ENCODE results near the gene EXOC3.
"Not testable (repeated sequence)": the region's sequence is repeated elsewhere in the genome, so short reads cannot be mapped to it uniquely, and the experiment has no call there.

EXOC3 gene

DNA sequence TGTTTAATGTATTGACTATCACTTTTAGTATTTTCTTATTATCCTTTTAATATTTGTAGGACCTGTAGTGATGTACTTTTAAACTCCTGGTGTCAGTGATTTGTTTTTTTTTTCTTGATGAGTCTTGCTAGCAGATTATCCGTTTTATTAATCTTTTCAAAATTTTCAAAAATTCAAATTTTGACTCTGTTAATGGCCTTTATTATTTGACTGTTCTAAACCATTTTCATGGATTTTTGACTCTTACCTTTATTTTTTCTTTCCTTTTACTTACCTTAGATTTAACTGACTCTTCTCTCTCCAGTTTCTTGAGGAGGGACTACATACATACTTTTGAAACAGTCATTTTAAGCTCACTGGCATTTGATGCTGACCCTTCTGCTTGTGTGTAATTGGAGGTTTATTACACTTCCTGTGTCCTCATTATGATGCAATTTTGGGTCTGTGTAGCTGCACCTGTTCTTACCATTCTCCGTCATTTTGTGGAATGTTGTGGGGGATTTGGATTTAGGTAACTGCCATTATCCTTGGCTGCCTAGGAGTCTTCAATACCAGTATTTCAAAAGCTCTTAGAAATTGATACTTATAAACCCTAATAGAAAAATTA lies 32.0 kb upstream of the EXOC3 start:
- Histone ChIP-seq H3K4me1 (ENCODE audit: control insufficient read depth, insufficient read depth, low read length) (no peaks in the 10 kb centered on the region), H3K36me3 (ENCODE audit: control insufficient read depth, insufficient read depth, low read length, severe bottlenecking) (no peaks in the 10 kb centered on the region), H3K27me3 (replicated peaks; ENCODE audit: control insufficient read depth, insufficient read depth, low read length) (no peaks in the 10 kb centered on the region), H3K9ac (ENCODE audit: low read length) (no peak overlapping the region), H3K9me3 (ENCODE audit: control insufficient read depth, low read length) (no peaks in the 10 kb centered on the region), H3K4me3 (ENCODE audit: low read length) (no peak overlapping the region)
- no peak for DNase-seq (ENCODE audit: low read depth)

DNA sequence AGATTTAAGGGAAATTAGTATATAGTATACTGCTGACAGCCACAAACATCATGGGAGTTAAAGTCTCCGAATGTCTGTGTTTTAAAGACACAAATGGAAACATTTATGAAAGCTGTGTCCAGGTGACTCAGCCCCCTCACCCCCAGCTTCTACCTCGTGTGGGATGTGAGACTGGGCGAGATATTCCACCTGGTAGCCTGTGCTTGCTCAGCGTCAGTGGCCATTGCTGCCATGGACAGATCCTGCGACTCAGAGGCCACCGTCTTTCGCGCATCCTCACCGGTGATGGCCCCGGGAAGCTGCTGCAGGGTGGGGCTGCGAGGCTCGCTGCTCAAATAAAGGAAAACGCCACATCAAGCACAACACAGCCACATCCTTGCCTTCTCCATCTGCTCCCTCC lies 31.2 kb upstream of the EXOC3 start:
- no peaks in the 10 kb centered on the region for H3K9me3 ChIP-seq (ENCODE audit: control insufficient read depth, low read length)
- DNase-seq (ENCODE audit: low read depth): no peak

DNA sequence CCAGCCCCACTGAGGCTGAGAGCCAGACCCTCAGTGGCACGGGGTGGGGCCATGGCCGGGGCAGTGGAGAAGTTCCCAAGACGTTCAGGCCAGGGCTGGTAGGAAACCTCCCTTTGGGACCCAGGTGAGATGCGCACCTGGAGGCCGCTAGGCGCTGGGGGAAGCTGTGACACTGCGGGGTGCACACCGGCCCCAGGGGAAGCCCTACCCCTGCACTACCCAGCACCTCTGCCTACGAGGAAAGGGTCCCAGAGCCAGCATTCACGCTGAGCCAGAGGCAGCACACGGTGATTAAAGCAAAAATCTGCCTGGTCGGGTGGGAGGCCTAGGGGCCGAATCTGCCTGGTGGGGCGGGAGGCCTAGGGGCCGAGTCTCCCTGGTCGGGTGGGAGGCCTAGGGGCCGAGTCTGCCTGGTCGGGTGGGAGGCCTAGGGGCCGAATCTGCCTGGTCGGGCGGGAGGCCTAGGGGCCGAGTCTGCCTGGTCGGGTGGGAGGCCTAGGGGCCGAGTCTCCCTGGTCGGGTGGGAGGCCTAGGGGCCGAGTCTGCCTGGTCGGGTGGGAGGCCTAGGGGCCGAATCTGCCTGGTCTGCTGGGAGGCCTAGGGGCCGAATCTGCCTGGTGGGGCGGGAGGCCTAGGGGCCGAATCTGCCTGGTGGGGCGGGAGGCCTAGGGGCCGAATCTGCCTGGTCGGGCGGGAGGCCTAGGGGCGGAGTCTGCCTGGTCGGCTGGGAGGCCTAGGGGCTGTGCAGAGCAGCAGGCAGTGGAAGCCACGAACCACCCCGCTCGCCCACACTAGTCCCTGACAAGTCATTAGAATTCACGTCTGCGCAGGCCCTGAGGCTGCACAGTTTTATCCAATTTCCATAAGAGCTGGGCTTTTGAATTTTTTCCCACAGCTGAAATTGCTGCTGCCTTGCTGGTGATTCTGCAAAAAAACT lies 27.7 kb upstream of the EXOC3 start:
- not testable (repeated sequence) for H3K36me3 ChIP-seq (ENCODE audit: control insufficient read depth, insufficient read depth, low read length, severe bottlenecking); DNase-seq (ENCODE audit: low read depth); H3K4me1 ChIP-seq (ENCODE audit: control insufficient read depth, insufficient read depth, low read length); H3K4me3 ChIP-seq (ENCODE audit: low read length); H3K27me3 ChIP-seq (replicated peaks; ENCODE audit: control insufficient read depth, insufficient read depth, low read length); H3K9me3 ChIP-seq (ENCODE audit: control insufficient read depth, low read length)
- peak overlapping the region; percentile 69 for H3K9ac ChIP-seq (ENCODE audit: low read length)

More for the DNA sequence above, 31.2 kb upstream of the EXOC3 start:
- no peaks in the 10 kb centered on the region for H3K27me3 ChIP-seq (replicated peaks; ENCODE audit: control insufficient read depth, insufficient read depth, low read length)
- no peaks in the 10 kb centered on the region for H3K36me3 ChIP-seq (ENCODE audit: control insufficient read depth, insufficient read depth, low read length, severe bottlenecking)
- H3K4me3 ChIP-seq (ENCODE audit: low read length): no peak overlapping the region
- no peak overlapping the region for H3K9ac ChIP-seq (ENCODE audit: low read length)
- no peaks in the 10 kb centered on the region for H3K4me1 ChIP-seq (ENCODE audit: control insufficient read depth, insufficient read depth, low read length)

DNA sequence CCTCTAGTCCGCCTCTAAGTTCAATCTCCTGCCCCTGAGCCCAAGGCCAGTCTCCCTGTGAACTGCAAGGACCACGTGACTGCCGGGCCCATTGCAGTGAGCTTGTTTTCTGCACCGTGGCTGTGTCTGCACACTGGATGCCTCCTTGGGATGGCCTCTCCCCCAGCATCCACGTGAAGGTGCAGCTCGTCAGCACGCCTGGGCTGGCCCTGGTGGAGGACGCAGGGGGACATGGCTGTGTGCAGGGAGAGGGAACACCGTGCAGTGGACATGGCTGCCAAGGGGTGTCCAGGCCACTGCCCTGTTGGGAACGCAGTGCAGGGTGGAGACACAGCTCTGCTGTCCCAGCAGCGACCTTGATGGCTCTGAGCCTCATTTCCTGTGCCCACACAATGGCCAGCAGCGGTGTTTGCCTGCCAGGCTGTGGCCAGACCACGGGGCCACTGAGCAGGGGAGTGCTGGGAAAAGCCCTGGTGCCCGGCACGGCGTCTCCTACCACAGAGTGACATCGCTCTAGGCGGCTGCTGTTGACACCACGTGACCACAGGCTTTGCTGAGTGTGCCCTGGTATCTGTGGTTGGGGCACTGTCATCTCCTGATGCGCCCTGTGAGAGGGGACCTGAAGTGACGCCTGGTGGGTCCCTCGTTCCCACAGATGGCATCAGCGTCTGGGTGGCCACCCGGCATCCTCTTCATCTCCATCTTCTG lies 26.9 kb upstream of the EXOC3 start:
- H3K9me3 ChIP-seq (ENCODE audit: control insufficient read depth, low read length): no peaks in the 10 kb centered on the region
- H3K9ac ChIP-seq (ENCODE audit: low read length): peak overlapping the region; percentile 69
- H3K4me1 ChIP-seq (ENCODE audit: control insufficient read depth, insufficient read depth, low read length): peaks cover 9% of the 10 kb centered on the region
- H3K27me3 ChIP-seq (replicated peaks; ENCODE audit: control insufficient read depth, insufficient read depth, low read length): no peaks in the 10 kb centered on the region
- no peaks in the 10 kb centered on the region for H3K36me3 ChIP-seq (ENCODE audit: control insufficient read depth, insufficient read depth, low read length, severe bottlenecking)
- DNase-seq (ENCODE audit: low read depth): no peak
- no peak overlapping the region for H3K4me3 ChIP-seq (ENCODE audit: low read length)

DNA sequence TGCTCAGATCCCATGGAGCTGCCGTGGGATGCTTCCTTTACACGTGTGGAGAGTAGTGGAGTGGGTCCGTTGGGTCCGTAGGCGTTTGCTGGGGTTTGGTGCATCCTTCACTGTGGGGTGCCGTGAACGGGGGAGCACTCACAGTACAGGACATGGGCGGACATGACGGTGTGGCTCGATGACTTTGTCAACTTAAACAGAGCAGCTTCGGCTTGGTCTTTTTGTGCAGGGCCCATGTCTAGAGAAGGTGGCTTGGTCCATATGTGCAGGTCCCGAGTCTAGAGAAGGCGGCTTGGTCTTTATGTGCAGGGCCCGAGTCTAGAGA lies 26.4 kb upstream of the EXOC3 start:
- Histone ChIP-seq H3K9ac (ENCODE audit: low read length) (no peak overlapping the region), H3K9me3 (ENCODE audit: control insufficient read depth, low read length) (no peaks in the 10 kb centered on the region), H3K36me3 (ENCODE audit: control insufficient read depth, insufficient read depth, low read length, severe bottlenecking) (no peaks in the 10 kb centered on the region), H3K27me3 (replicated peaks; ENCODE audit: control insufficient read depth, insufficient read depth, low read length) (no peaks in the 10 kb centered on the region), H3K4me3 (ENCODE audit: low read length) (no peak overlapping the region), H3K4me1 (ENCODE audit: control insufficient read depth, insufficient read depth, low read length) (peaks cover 9% of the 10 kb centered on the region)
- DNase-seq (ENCODE audit: low read depth): no peak

DNA sequence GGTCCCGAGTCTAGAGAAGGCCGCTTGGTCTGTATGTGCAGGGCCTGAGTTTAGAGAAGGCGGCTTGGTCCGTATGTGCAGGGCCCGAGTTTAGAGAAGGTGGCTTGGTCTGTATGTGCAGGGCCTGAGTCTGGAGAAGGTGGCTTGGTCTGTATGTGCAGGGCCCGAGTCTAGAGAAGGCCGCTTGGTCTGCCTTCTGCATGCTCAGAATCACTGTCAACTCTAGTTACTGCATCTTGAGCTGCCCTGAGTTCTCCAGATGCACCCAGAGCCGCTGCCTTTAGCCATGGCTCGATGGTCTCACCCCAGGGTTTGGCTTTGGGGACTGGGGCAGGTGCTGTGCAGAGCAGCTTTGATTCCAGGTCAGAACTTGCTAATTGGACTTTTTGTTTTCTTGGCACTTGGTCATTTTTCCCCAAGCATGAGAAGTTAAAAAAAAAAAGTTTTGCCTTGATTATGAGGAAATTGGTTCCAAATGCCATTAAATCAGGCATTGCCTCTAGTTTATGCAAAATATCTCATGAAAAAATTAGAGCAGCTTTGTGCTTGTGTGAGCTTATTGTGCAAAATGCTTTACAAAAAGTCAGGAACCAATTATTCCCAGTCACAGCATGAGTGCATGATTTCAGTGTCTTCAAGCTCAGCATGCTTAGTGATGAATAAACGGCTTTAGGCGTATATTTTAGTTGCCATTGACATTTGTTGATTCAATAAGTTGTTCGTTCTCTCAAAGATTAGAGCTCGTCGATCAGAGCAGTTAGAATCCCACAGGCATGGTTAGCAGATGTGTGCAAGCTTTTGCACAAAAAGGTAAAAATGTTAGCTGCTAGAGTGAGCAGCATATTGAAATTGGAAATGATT lies 25.4 kb upstream of the EXOC3 start:
- DNase-seq (ENCODE audit: low read depth): peak; percentile 43
- Histone ChIP-seq H3K9ac (ENCODE audit: low read length) (no peak overlapping the region), H3K36me3 (ENCODE audit: control insufficient read depth, insufficient read depth, low read length, severe bottlenecking) (no peaks in the 10 kb centered on the region), H3K4me1 (ENCODE audit: control insufficient read depth, insufficient read depth, low read length) (peaks cover 9% of the 10 kb centered on the region), H3K4me3 (ENCODE audit: low read length) (no peak overlapping the region), H3K9me3 (ENCODE audit: control insufficient read depth, low read length) (no peaks in the 10 kb centered on the region), H3K27me3 (replicated peaks; ENCODE audit: control insufficient read depth, insufficient read depth, low read length) (no peaks in the 10 kb centered on the region)

DNA sequence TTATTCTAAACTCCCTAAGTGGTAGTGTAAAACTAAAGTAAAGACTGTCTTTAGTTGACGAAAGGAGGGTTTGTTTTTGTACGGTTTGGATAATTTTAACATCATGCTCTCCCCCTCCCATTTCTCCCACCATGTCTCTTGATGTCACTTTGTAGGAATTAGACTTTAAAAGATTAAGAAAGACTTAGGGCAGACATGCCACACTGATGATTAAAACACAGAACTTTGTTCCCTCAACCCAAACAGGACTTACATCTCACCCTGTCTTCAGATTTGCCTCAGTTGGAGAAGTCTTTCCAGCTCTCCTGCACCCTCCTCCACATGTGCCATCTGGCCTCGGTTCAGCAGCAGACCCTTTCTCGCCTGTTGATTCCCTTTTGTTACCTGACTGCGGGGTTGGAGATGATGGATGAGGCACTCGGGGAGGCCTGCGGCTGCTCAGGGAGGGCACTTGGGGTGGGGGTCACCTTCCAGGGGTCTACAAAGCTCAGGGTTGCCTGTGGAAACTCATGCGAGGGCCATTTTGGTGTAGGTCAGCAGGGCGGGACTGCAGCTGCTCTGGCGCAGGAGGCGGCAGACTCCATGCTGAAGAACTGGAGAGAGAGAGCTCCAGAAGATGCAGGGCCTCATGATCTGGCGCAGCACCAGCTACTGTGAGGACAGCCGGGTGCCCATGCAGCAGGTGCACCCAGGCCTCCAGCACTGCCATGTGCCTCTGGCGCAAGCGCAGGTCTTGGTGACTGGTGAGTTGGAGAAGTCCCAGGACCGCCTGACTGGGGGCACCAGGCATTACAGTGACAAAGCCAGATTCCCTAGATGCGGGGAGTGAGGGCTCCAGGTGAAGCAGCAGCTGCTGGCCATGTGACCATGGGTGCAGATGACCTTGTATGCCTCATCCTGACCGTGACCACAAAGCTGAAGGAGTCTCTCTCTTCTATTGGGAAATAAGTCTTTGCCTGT lies 24.5 kb upstream of the EXOC3 start:
- peak; percentile 37 for DNase-seq (ENCODE audit: low read depth)
- Histone ChIP-seq H3K9ac (ENCODE audit: low read length) (no peak overlapping the region), H3K4me1 (ENCODE audit: control insufficient read depth, insufficient read depth, low read length) (peaks cover 9% of the 10 kb centered on the region), H3K9me3 (ENCODE audit: control insufficient read depth, low read length) (no peaks in the 10 kb centered on the region), H3K36me3 (ENCODE audit: control insufficient read depth, insufficient read depth, low read length, severe bottlenecking) (no peaks in the 10 kb centered on the region), H3K4me3 (ENCODE audit: low read length) (no peak overlapping the region), H3K27me3 (replicated peaks; ENCODE audit: control insufficient read depth, insufficient read depth, low read length) (no peaks in the 10 kb centered on the region)

DNA sequence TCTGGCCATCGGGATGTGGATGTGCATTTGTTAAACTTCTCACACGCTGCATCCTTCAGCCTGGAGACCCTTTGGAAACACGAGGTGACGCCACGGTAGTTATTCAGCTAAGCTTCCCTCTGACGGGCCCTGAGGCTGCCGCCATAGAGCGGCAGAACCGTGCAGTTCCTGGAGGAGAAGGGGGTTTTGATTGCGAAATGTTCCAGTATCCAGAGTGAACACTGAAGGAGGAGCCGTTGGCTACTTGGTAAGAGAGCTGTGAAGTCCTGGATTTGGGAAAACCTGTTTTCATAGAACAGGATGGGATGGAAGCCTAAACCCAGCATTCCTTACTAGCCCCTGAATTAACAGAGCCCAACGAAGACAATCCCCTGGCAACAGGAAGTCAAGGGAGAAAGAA lies 23.0 kb upstream of the EXOC3 start:
- Histone ChIP-seq H3K4me3 (ENCODE audit: low read length) (no peak overlapping the region), H3K4me1 (ENCODE audit: control insufficient read depth, insufficient read depth, low read length) (peaks cover 9% of the 10 kb centered on the region), H3K9ac (ENCODE audit: low read length) (no peak overlapping the region), H3K27me3 (replicated peaks; ENCODE audit: control insufficient read depth, insufficient read depth, low read length) (no peaks in the 10 kb centered on the region), H3K9me3 (ENCODE audit: control insufficient read depth, low read length) (no peaks in the 10 kb centered on the region), H3K36me3 (ENCODE audit: control insufficient read depth, insufficient read depth, low read length, severe bottlenecking) (no peaks in the 10 kb centered on the region)
- peak; percentile 54 for DNase-seq (ENCODE audit: low read depth)

DNA sequence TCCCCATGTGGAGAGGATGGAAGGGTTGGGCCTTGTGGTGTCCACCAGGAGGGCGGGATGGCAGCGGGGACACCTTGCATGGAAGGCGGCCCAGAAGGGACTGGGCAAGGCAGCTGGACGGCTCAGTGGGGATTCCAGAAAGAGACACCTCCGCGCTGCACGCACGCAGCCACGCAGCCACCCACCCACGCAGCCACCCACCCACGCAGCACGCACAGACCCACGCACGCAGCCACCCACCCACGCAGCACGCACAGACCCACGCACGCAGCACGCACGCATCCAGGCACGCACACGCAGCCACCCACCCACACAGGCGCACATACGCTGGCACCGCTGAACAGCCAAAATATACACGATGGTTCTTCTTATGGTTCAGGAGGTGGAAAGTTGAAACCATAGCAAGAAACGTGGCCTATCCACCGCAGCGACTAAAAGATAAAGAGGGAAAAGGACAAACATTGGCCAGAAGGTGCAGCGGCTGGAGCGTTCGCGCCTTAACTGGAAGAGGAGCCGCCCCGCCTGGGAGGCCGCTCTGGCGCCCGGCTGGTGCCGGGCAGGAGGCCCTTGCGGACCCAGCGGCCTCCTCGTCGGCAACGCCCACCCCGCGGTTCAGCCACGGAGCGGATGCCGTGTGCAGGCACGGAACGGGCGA lies 22.2 kb upstream of the EXOC3 start:
- no peak for DNase-seq (ENCODE audit: low read depth)
- H3K9ac ChIP-seq (ENCODE audit: low read length): no peak overlapping the region
- H3K9me3 ChIP-seq (ENCODE audit: control insufficient read depth, low read length): no peaks in the 10 kb centered on the region
- peaks cover 9% of the 10 kb centered on the region for H3K4me1 ChIP-seq (ENCODE audit: control insufficient read depth, insufficient read depth, low read length)
- H3K27me3 ChIP-seq (replicated peaks; ENCODE audit: control insufficient read depth, insufficient read depth, low read length): no peaks in the 10 kb centered on the region
- H3K4me3 ChIP-seq (ENCODE audit: low read length): no peak overlapping the region
- no peaks in the 10 kb centered on the region for H3K36me3 ChIP-seq (ENCODE audit: control insufficient read depth, insufficient read depth, low read length, severe bottlenecking)
